HepG2 (cell line): ENCODE measurements around the gene STUM. TPM values are rescaled to one million over a fixed set of nuclear protein-coding genes. Genes with fewer than 3 reads are reported as not detected.
A peak's percentile ranks its signal among the peaks of the same experiment; 100 is the strongest.

ENCODE experiments used
- CREB1 ChIP-seq, 2 experiments: fragments of 450-650 bp in 1 of 2; IDR thresholded peaks; 2 replicates each; pipeline ENCODE4 v1.6.1; 2016 to 2017; ENCODE audit warnings: control low read depth in 1 of 2, mild to moderate bottlenecking in 1 of 2, missing compliant biosample characterization in 1 of 2, missing genetic modification characterization in 1 of 2
- CTCF ChIP-seq: sonication (generic); formaldehyde crosslinking; IDR thresholded peaks from 2 replicates; pipeline ENCODE4 v1.5.0; 2020; ENCODE audit warnings: mild to moderate bottlenecking, missing genetic modification reagents, moderate library complexity
- EED ChIP-seq: sonication (generic); formaldehyde crosslinking; IDR thresholded peaks from 2 replicates; pipeline ENCODE4 v1.5.0; 2020; ENCODE audit warnings: mild to moderate bottlenecking, missing genetic modification reagents
- GRHL1 ChIP-seq: sonication (generic); formaldehyde crosslinking; conservative IDR thresholded peaks from 2 replicates; pipeline ENCODE4 v1.8.0; 2022; ENCODE audit warnings: missing genetic modification reagents
- MZF1 ChIP-seq: sonication (generic); formaldehyde crosslinking; IDR thresholded peaks from 2 replicates; pipeline ENCODE4 v1.8.1; 2023; ENCODE audit warnings: mild to moderate bottlenecking, missing genetic modification reagents, borderline replicate concordance
- NAIF1 ChIP-seq: sonication (generic); formaldehyde crosslinking; IDR thresholded peaks from 2 replicates; pipeline ENCODE4 v1.5.0; 2020; ENCODE audit warnings: mild to moderate bottlenecking, missing genetic modification reagents, borderline replicate concordance
- RELA ChIP-seq: sonication (generic); formaldehyde crosslinking; IDR thresholded peaks from 2 replicates; pipeline ENCODE4 v1.4.0; 2020; ENCODE audit warnings: missing genetic modification reagents
- SOX6 ChIP-seq, 2 experiments: fragments of 450-650 bp in 1 of 2; sonication (generic) in 1 of 2; formaldehyde crosslinking in 1 of 2; IDR thresholded peaks; 2 replicates each; pipeline versions ENCODE4 v1.4.0 to v1.6.1; 2017 to 2020; ENCODE audit warnings: antibody characterized with exemption in 1 of 2, mild to moderate bottlenecking in 1 of 2, missing genetic modification reagents in 1 of 2
- STAT5B ChIP-seq: sonication (generic); formaldehyde crosslinking; IDR thresholded peaks from 2 replicates; pipeline ENCODE4 v1.4.0; 2020; ENCODE audit warnings: missing genetic modification reagents
- TMF1 ChIP-seq: sonication (generic); formaldehyde crosslinking; IDR thresholded peaks from 2 replicates; pipeline ENCODE4 v1.8.1; 2022; ENCODE audit warnings: low read depth, missing genetic modification reagents
- TRAFD1 ChIP-seq: sonication (generic); formaldehyde crosslinking; IDR thresholded peaks from 2 replicates; pipeline ENCODE4 v1.5.1; 2020; ENCODE audit warnings: missing genetic modification reagents, mild to moderate bottlenecking, borderline replicate concordance
- ZNF607 ChIP-seq: sonication (generic); formaldehyde crosslinking; IDR thresholded peaks from 2 replicates; pipeline ENCODE4 v1.5.1; 2020; ENCODE audit warnings: missing genetic modification reagents, mild to moderate bottlenecking, borderline replicate concordance
- ZNF703 ChIP-seq: sonication (generic); formaldehyde crosslinking; IDR thresholded peaks from 2 replicates; pipeline ENCODE4 v1.5.1; 2020; ENCODE audit warnings: missing genetic modification reagents, mild to moderate bottlenecking, moderate library complexity, borderline replicate concordance
- ZNF879 ChIP-seq: sonication (generic); formaldehyde crosslinking; IDR thresholded peaks from 2 replicates; pipeline ENCODE4 v1.8.1; 2023; ENCODE audit warnings: missing genetic modification reagents
- polyA plus RNA-seq, 8 experiments: library from polyadenylated mRNA; depleted of rRNA in 3 of 8; stranded (reverse) in 7 of 8; unstranded in 1 of 8; fragments of >200 nt; fragmentation: Illumina TruSeq in 4 of 8; extraction: Trizol in 4 of 8; gene quantifications; 2 replicates each; pipeline versions ENCODE4 v1.2.1 to v1.2.3, GENCODE V29; 2011 to 2016; ENCODE audit warnings: low read depth in 4 of 8, missing spikeins in 1 of 8, mixed read lengths in 1 of 8; ENCODE audit not compliant: insufficient read depth in 1 of 8
- total RNA-seq, 5 experiments: library from RNA; depleted of rRNA; stranded (reverse); fragments of >200 nt; fragmentation: Illumina TruSeq; extraction: Trizol; gene quantifications; 2 replicates each; pipeline ENCODE4 v1.2.3, GENCODE V29; 2016; ENCODE audit warnings: low read depth in 1 of 5
- TF ChIP-seq, protein P1 (sequence below): sonication (generic); formaldehyde crosslinking; IDR thresholded peaks from 2 replicates; pipeline ENCODE4 v1.9.0; 2021; ENCODE audit warnings: missing genetic modification reagents, borderline replicate concordance
- TF ChIP-seq, protein P2 (sequence below): IDR thresholded peaks from 2 replicates; pipeline ENCODE4 v1.6.1; 2016; ENCODE audit warnings: missing genetic modification reagents, missing compliant biosample characterization

Gene STUM
- total and polyA plus RNA-seq, 2 of the 13 experiments (the other 11 are each of a cell fraction or from before 2014, with no cell fraction given), result not detected

GRCh38 chr1:226549937-226550671 lies 1.5 kb downstream of the STUM start (continued):
- TF ChIP-seq TRAFD1 (no peak), EED (CRISPR knock-in tag) (0 out of 2 replicates have a peak, but pooled peaks have one; percentile 19), MZF1 (no peak), CREB1 (IDR thresholded peaks at IDR 0.05) (no peak), CREB1 (CRISPR knock-in tag; IDR thresholded peaks at IDR 0.05) (no peak), RELA (CRISPR knock-in tag) (no peak), GRHL1 (CRISPR knock-in tag) (no peak), ZNF703 (CRISPR knock-in tag) (no peak), NAIF1 (CRISPR knock-in tag) (no peak), CTCF (CRISPR knock-in tag) (0 out of 2 replicates have a peak, but pooled peaks have one; percentile 2), STAT5B (CRISPR knock-in tag) (no peak), TMF1 (no peak), SOX6 (IDR thresholded peaks at IDR 0.05) (no peak), SOX6 (CRISPR knock-in tag; IDR thresholded peaks at IDR 0.05) (no peak), ZNF607 (no peak), ZNF879 (CRISPR knock-in tag) (no peak)
- TF ChIP-seq, protein P1, sequence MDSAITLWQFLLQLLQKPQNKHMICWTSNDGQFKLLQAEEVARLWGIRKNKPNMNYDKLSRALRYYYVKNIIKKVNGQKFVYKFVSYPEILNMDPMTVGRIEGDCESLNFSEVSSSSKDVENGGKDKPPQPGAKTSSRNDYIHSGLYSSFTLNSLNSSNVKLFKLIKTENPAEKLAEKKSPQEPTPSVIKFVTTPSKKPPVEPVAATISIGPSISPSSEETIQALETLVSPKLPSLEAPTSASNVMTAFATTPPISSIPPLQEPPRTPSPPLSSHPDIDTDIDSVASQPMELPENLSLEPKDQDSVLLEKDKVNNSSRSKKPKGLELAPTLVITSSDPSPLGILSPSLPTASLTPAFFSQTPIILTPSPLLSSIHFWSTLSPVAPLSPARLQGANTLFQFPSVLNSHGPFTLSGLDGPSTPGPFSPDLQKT, result no peak
- TF ChIP-seq, protein P2, sequence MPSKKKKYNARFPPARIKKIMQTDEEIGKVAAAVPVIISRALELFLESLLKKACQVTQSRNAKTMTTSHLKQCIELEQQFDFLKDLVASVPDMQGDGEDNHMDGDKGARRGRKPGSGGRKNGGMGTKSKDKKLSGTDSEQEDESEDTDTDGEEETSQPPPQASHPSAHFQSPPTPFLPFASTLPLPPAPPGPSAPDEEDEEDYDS, result no peak
